Myocyte (in vitro differentiated cells): ENCODE results near the gene ART5. TPM values are rescaled to one million over a fixed set of nuclear protein-coding genes. Genes with fewer than 3 reads are reported as not detected.

Source experiments
- DNase-seq: peaks from one replicate; pipeline ENCODE4 v3.0.0-alpha.2; 2012; ENCODE audit warnings: low read depth
- polyA plus RNA-seq: library from polyadenylated mRNA; unstranded; fragments of >200 nt; gene quantifications from one replicate; pipeline ENCODE4 v1.2.1, GENCODE V29; 2012; ENCODE audit warnings: missing spikeins
- total RNA-seq: library from RNA; depleted of rRNA; stranded (reverse); fragments of >200 nt; gene quantifications from 2 replicates; pipeline ENCODE4 v1.2.3, GENCODE V29; 2014

ART5 gene
- 0.88 and 2.4 TPM in 2 replicates for total RNA-seq
- 0.93 TPM for polyA plus RNA-seq

- DNase-seq, result no peak
These were observed at the start of gene ART5 for GRCh38 chr11:3641701-3642070. Gene ART5 (minus strand): TSS chr11:3641992. CDS start chr11:3641862, 130 bp downstream.

- peak; percentile 13 for DNase-seq
These were observed 45.0 kb upstream of the ART5 start for GRCh38 chr11:3686751-3687150.

- no peak for DNase-seq
These were observed 44.1 kb upstream of the ART5 start for GRCh38 chr11:3685923-3686322.

GRCh38 chr11:3684819-3685172 lies 43.0 kb upstream of the ART5 start:
- no peak for DNase-seq

GRCh38 chr11:3684129-3684818 lies 42.5 kb upstream of the ART5 start:
- no peak for DNase-seq

- no peak for DNase-seq
These were observed 41.2 kb upstream of the ART5 start for GRCh38 chr11:3683039-3683438.

GRCh38 chr11:3679077-3679476 lies 37.3 kb upstream of the ART5 start:
- DNase-seq, result no peak

- DNase-seq, result no peak
These were observed 34.2 kb upstream of the ART5 start for GRCh38 chr11:3675971-3676370.

- no peak for DNase-seq
These were observed 32.4 kb upstream of the ART5 start for GRCh38 chr11:3674189-3674588.

GRCh38 chr11:3671334-3672254 lies 29.8 kb upstream of the ART5 start, which contains the start of gene CHRNA10:
Gene CHRNA10 (minus strand): TSS chr11:3671384. CDS start chr11:3671312, 72 bp downstream.
- DNase-seq, result no peak

- no peak for DNase-seq
These were observed 28.0 kb upstream of the ART5 start for GRCh38 chr11:3669742-3670183.

- no peak for DNase-seq
These were observed 27.3 kb upstream of the ART5 start for GRCh38 chr11:3669128-3669527.

GRCh38 chr11:3667149-3668035 lies 25.6 kb upstream of the ART5 start:
- no peak for DNase-seq

- no peak for DNase-seq
These were observed 24.3 kb upstream of the ART5 start for GRCh38 chr11:3666023-3666530.

GRCh38 chr11:3665336-3666022 lies 23.7 kb upstream of the ART5 start:
- DNase-seq, result no peak

- DNase-seq, result no peak
These were observed 22.3 kb upstream of the ART5 start for GRCh38 chr11:3664032-3664630.

GRCh38 chr11:3662856-3663255 lies 21.1 kb upstream of the ART5 start:
- DNase-seq, result no peak

- DNase-seq, result no peak
These were observed 19.2 kb upstream of the ART5 start for GRCh38 chr11:3660960-3661359.

GRCh38 chr11:3659595-3660515 lies 18.1 kb upstream of the ART5 start:
- DNase-seq, result peak; percentile 14
